Smooth muscle cell (in vitro differentiated cells): ENCODE data around the gene TMEFF2. TPM values are rescaled to one million over a fixed set of nuclear protein-coding genes. Genes with fewer than 3 reads are reported as not detected.
"Not testable (repeated sequence)": the region's sequence is repeated elsewhere in the genome, so short reads cannot be mapped to it uniquely, and the experiment has no call there.

Source experiments
- DNase-seq: peaks from one replicate; lab custom pipeline; 2025; ENCODE audit not compliant: unreplicated experiment; lab: John Stamatoyannopoulos, UW
- H2AFZ ChIP-seq: fragments of 200-600 bp; sonication (generic); 2 replicates; pipeline ENCODE4 v1.6.0; 2016; ENCODE audit warnings: antibody characterized with exemption, low read depth, mild to moderate bottlenecking
- H3F3A ChIP-seq: fragments of 200-600 bp; sonication (generic); 2 replicates; pipeline ENCODE4 v1.6.0; 2017; ENCODE audit warnings: antibody characterized with exemption, low read depth
- H3K27ac ChIP-seq: fragments of 200-600 bp; sonication (generic); 2 replicates; pipeline ENCODE4 v1.5.1; 2016; ENCODE audit warnings: low read depth, mild to moderate bottlenecking
- H3K27me3 ChIP-seq: fragments of 200-600 bp; sonication (generic); 2 replicates; pipeline ENCODE4 v1.6.1; 2016; ENCODE audit warnings: low read depth, mild to moderate bottlenecking
- H3K36me3 ChIP-seq: fragments of 200-600 bp; sonication (generic); 2 replicates; pipeline ENCODE4 v1.5.1; 2016; ENCODE audit warnings: low read depth
- H3K4me1 ChIP-seq: fragments of 200-600 bp; sonication (generic); 2 replicates; pipeline ENCODE4 v1.5.1; 2016; ENCODE audit warnings: low read depth
- H3K4me2 ChIP-seq: fragments of 200-600 bp; sonication (generic); 2 replicates; pipeline ENCODE4 v1.6.0; 2016; ENCODE audit warnings: mild to moderate bottlenecking
- H3K4me3 ChIP-seq: fragments of 200-600 bp; sonication (generic); 2 replicates; pipeline ENCODE4 v1.5.1; 2016; ENCODE audit warnings: mild to moderate bottlenecking
- H3K79me2 ChIP-seq: fragments of 200-600 bp; sonication (generic); 2 replicates; pipeline ENCODE4 v1.6.0; 2016; ENCODE audit warnings: low read depth, mild to moderate bottlenecking
- H3K9ac ChIP-seq: fragments of 200-600 bp; sonication (generic); 2 replicates; pipeline ENCODE4 v1.6.0; 2016; ENCODE audit warnings: low read depth
- H3K9me3 ChIP-seq: fragments of 200-600 bp; sonication (generic); replicated peaks from 2 replicates; pipeline ENCODE4 v1.5.1; 2016; ENCODE audit warnings: low read depth
- H4K20me1 ChIP-seq: fragments of 200-600 bp; sonication (generic); 2 replicates; pipeline ENCODE4 v1.6.0; 2016; ENCODE audit warnings: low read depth
- WGBS: methylation state at CpG from one replicate; pipeline ENCODE4 v1.1.7; 2016; ENCODE audit warnings: low lambda C conversion rate; 5-methylcytosine and 5-hydroxymethylcytosine counted together
- polyA plus RNA-seq: library from polyadenylated mRNA; unstranded; fragments of >200 nt; fragmentation: Nextera tagmentation; extraction: Ambion mirVana; gene quantifications from 2 replicates; pipeline ENCODE4 v1.2.1, GENCODE V29; 2016
- total RNA-seq: library from RNA; depleted of rRNA; stranded (reverse); fragments of >200 nt; gene quantifications from 2 replicates; pipeline ENCODE4 v1.2.3, GENCODE V29; 2014
- TF ChIP-seq, protein P1 (sequence below): fragments of 200-600 bp; sonication (generic); IDR thresholded peaks from 2 replicates; pipeline ENCODE4 v1.5.1; 2017; ENCODE audit warnings: borderline replicate concordance, mild to moderate bottlenecking, antibody characterized with exemption; ENCODE audit not compliant: insufficient read depth, poor library complexity, severe bottlenecking

Gene TMEFF2
- total and polyA plus RNA-seq, 2 experiments from 2014 or later, result not detected

GRCh38 chr2:191923652-191923997 is 271.1 kb downstream of the TMEFF2 start:
- no peaks in the 10 kb centered on the region for H3K9me3 ChIP-seq
- H2AFZ ChIP-seq, result no peak overlapping the region
- DNase-seq, result no peak
- H3K4me1 ChIP-seq, result peaks cover 14% of the 10 kb centered on the region
- no peaks in the 10 kb centered on the region for H4K20me1 ChIP-seq
- no peak overlapping the region for H3K27ac ChIP-seq
- no peaks in the 10 kb centered on the region for H3K36me3 ChIP-seq
- H3K9ac ChIP-seq, result no peak overlapping the region
- no peaks in the 10 kb centered on the region for H3K79me2 ChIP-seq
- no peaks in the 10 kb centered on the region for H3F3A ChIP-seq
- H3K4me2 ChIP-seq, result no peak overlapping the region
- TF ChIP-seq, protein P1, sequence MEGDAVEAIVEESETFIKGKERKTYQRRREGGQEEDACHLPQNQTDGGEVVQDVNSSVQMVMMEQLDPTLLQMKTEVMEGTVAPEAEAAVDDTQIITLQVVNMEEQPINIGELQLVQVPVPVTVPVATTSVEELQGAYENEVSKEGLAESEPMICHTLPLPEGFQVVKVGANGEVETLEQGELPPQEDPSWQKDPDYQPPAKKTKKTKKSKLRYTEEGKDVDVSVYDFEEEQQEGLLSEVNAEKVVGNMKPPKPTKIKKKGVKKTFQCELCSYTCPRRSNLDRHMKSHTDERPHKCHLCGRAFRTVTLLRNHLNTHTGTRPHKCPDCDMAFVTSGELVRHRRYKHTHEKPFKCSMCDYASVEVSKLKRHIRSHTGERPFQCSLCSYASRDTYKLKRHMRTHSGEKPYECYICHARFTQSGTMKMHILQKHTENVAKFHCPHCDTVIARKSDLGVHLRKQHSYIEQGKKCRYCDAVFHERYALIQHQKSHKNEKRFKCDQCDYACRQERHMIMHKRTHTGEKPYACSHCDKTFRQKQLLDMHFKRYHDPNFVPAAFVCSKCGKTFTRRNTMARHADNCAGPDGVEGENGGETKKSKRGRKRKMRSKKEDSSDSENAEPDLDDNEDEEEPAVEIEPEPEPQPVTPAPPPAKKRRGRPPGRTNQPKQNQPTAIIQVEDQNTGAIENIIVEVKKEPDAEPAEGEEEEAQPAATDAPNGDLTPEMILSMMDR, result no peak
- no peaks in the 10 kb centered on the region for H3K27me3 ChIP-seq
- H3K4me3 ChIP-seq, result no peak overlapping the region

DNA sequence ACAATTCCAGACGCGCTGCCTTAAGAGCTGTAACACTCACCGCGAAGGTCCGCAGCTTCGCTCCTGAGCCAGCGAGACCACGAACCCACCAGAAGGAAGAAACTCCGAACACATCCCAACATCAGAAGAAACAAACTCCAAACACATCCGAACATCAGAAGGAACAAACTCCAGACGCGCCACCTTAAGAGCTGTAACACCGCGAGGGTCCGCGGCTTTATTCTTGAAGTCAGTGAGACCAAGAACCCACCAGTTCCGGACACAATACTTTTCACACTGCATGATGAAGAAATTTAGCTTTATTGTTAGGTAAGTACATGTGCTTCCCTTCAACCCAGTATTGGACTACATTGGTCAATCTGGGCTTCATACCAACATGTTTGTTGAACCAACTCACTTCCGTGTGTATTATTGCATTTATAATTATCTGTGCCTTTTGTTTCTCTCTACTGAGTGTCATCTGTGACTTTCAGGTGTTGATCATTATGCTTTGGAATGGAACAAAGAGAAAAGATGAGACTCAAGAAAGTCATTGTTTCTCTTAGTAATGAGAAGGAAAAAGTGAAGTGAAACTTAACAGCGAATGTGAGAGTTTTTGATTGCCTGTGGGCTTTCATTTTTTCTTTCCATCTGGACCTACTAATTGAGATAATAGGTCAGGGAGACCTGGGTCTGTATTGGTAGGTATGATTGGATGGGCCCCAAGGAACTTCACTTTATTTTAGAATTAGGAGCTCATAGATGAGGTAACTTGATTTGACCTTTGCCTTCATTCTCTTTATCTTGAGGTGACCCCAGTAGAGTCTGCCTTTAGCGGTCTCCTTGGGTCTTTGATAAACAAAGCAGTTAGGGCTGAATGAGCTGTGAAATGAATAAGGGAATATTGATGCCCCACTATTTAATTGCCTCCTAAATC is 271.7 kb downstream of the TMEFF2 start:
- no peaks in the 10 kb centered on the region for H4K20me1 ChIP-seq
- H3K36me3 ChIP-seq, result no peaks in the 10 kb centered on the region
- no peak overlapping the region for H3K4me2 ChIP-seq
- no peak overlapping the region for H3K9ac ChIP-seq
- no peaks in the 10 kb centered on the region for H3F3A ChIP-seq
- peaks cover 12% of the 10 kb centered on the region for H3K4me1 ChIP-seq
- WGBS, result 96% methylated on average over 20 of the region's 20 CpGs
- no peak overlapping the region for H2AFZ ChIP-seq
- H3K4me3 ChIP-seq, result no peak overlapping the region
- H3K79me2 ChIP-seq, result no peaks in the 10 kb centered on the region
- no peaks in the 10 kb centered on the region for H3K9me3 ChIP-seq
- no peak for DNase-seq
- H3K27me3 ChIP-seq, result no peaks in the 10 kb centered on the region
- TF ChIP-seq, protein P1, result no peak
- no peak overlapping the region for H3K27ac ChIP-seq

- H2AFZ ChIP-seq, H3K4me3 ChIP-seq, H4K20me1 ChIP-seq, DNase-seq, H3K4me2 ChIP-seq, H3K27ac ChIP-seq, H3K27me3 ChIP-seq, H3F3A ChIP-seq, H3K36me3 ChIP-seq, H3K9ac ChIP-seq, H3K4me1 ChIP-seq, H3K79me2 ChIP-seq, H3K9me3 ChIP-seq: not testable (repeated sequence)
- WGBS, result 98% methylated on average over 32 of the region's 32 CpGs
These were observed 273.1 kb downstream of the TMEFF2 start for GRCh38 chr2:191921650-191922049.

GRCh38 chr2:191920502-191920901 is 274.2 kb downstream of the TMEFF2 start:
- Histone ChIP-seq H3K27me3 (no peaks in the 10 kb centered on the region), H3K4me1 (no peaks in the 10 kb centered on the region), H3F3A (no peaks in the 10 kb centered on the region), H3K79me2 (no peaks in the 10 kb centered on the region), H2AFZ (no peak overlapping the region), H3K36me3 (no peaks in the 10 kb centered on the region), H3K9me3 (no peaks in the 10 kb centered on the region), H3K4me2 (no peak overlapping the region), H3K9ac (no peak overlapping the region), H3K4me3 (no peak overlapping the region), H3K27ac (no peak overlapping the region), H4K20me1 (no peaks in the 10 kb centered on the region)
- 95% methylated on average over 2 of the region's 2 CpGs for WGBS
- no peak for DNase-seq
- TF ChIP-seq, protein P1, result no peak
